BLaER1 treated with 17β-estradiol and CSF1 and Interleukin-3, amounts not matched to agents 10 nM and 100 nM (cell line): ENCODE data around the gene SPCS1.
"Not testable (repeated sequence)": the region's sequence is repeated elsewhere in the genome, so short reads cannot be mapped to it uniquely, and the experiment has no call there.

ENCODE experiments used
- H3K27ac ChIP-seq, 11 experiments: shearing (Covaris generic); formaldehyde crosslinking; 2 replicates each; pipeline ENCODE4 v1.8.1; 2022
- H3K27me3 ChIP-seq, 11 experiments: shearing (Covaris generic); formaldehyde crosslinking; 2 replicates each; pipeline ENCODE4 v1.8.1; 2022
- H3K36me3 ChIP-seq, 11 experiments: shearing (Covaris generic); formaldehyde crosslinking; 2 replicates each; pipeline ENCODE4 v1.8.1; 2022
- H3K4me1 ChIP-seq, 10 experiments: shearing (Covaris generic); formaldehyde crosslinking; 2 replicates each; pipeline ENCODE4 v1.8.1; 2022
- H3K4me2 ChIP-seq, 11 experiments: shearing (Covaris generic); formaldehyde crosslinking; 2 replicates each; pipeline ENCODE4 v1.8.1; 2022
- H3K4me3 ChIP-seq, 10 experiments: shearing (Covaris generic); formaldehyde crosslinking; 2 replicates each; pipeline ENCODE4 v1.8.1; 2022
- H3K9ac ChIP-seq, 11 experiments: shearing (Covaris generic); formaldehyde crosslinking; 2 replicates each; pipeline ENCODE4 v1.8.1; 2022
- H3K9me3 ChIP-seq, 11 experiments: shearing (Covaris generic); formaldehyde crosslinking; replicated peaks in 1 of 11; 2 replicates each; pipeline ENCODE4 v1.8.1; 2022
- H4K20me1 ChIP-seq, 11 experiments: shearing (Covaris generic); formaldehyde crosslinking; 2 replicates each; pipeline ENCODE4 v1.8.1; 2022
- Cebpa-rat ChIP-seq, 11 experiments: shearing (Covaris generic); IDR thresholded peaks; 2 replicates each; pipeline ENCODE4 v1.8.1; 2022

Gene SPCS1

GRCh38 chr3:52705688-52706686, at the start of gene SPCS1, which contains the start of gene GLT8D1:
Gene SPCS1, plus strand, starts transcription at chr3:52706106. Its CDS starts 141 bp downstream, at chr3:52706247.
Gene GLT8D1, minus strand, starts transcription at chr3:52705791. Its CDS starts 5,331 bp downstream, at chr3:52700460.
- TF ChIP-seq Cebpa-rat (IDR thresholded peaks at IDR 0.05): no peak
- H3K36me3 ChIP-seq: peaks cover 19 to 42% (median 29%) of the 10 kb centered on the region in 11 experiments
- H3K4me1 ChIP-seq: peaks cover 46 to 71% (median 56%) of the 10 kb centered on the region in 10 experiments
- H3K4me2 ChIP-seq: peak within 1 kb of the TSS; percentile 93 to 100 (median 97)
- H3K4me3 ChIP-seq: peak within 1 kb of the TSS; percentile 75 to 94 (median 83)
- peak within 1 kb of the TSS; percentile 87 to 94 (median 92) for H3K9ac ChIP-seq
- H4K20me1 ChIP-seq: peaks cover 0 to 7% (median 0%) of the 10 kb centered on the region in 11 experiments; a peak in 3 of 22 replicates
- H3K9me3 ChIP-seq: no peaks in the 10 kb centered on the region
- H3K27me3 ChIP-seq: no peaks in the 10 kb centered on the region
- peak within 1 kb of the TSS; percentile 72 to 92 (median 88) for H3K27ac ChIP-seq

GRCh38 chr3:52660046-52660445, 45.9 kb upstream of the SPCS1 start:
- Histone ChIP-seq H3K4me2 (no peak overlapping the region), H3K4me3 (no peak overlapping the region), H3K36me3 (peaks cover 97 to 100% (median 100%) of the 10 kb centered on the region in 11 experiments), H3K27me3 (no peaks in the 10 kb centered on the region), H4K20me1 (peaks cover 0 to 46% (median 11%) of the 10 kb centered on the region in 11 experiments; a peak in 13 of 22 replicates), H3K9ac (no peak overlapping the region), H3K27ac (no peak overlapping the region), H3K9me3 (no peaks in the 10 kb centered on the region), H3K4me1 (no peaks in the 10 kb centered on the region)
- no peak for TF ChIP-seq Cebpa-rat (IDR thresholded peaks at IDR 0.05)

- Histone ChIP-seq H3K4me2 (no peak overlapping the region), H3K27ac (no peak overlapping the region), H3K27me3 (no peaks in the 10 kb centered on the region), H4K20me1 (peaks cover 0 to 45% (median 11%) of the 10 kb centered on the region in 11 experiments; a peak in 14 of 22 replicates), H3K4me1 (no peaks in the 10 kb centered on the region), H3K9ac (no peak overlapping the region), H3K36me3 (peaks cover 97 to 100% (median 100%) of the 10 kb centered on the region in 11 experiments), H3K9me3 (no peaks in the 10 kb centered on the region), H3K4me3 (no peak overlapping the region)
- no peak for TF ChIP-seq Cebpa-rat (IDR thresholded peaks at IDR 0.05)
Measured at GRCh38 chr3:52663098-52663497, 42.8 kb upstream of the SPCS1 start.

GRCh38 chr3:52670621-52671521, 35.0 kb upstream of the SPCS1 start:
- no peaks in the 10 kb centered on the region for H3K27me3 ChIP-seq
- H3K4me3 ChIP-seq: no peak overlapping the region
- TF ChIP-seq Cebpa-rat (IDR thresholded peaks at IDR 0.05): no peak
- H3K9ac ChIP-seq: no peak overlapping the region; a peak in 2 of 22 replicates
- H3K9me3 ChIP-seq: no peaks in the 10 kb centered on the region
- H3K27ac ChIP-seq: peak overlapping the region in 6 of 11 experiments; percentile 8 to 49 (median 32); a peak in 6 of 22 replicates
- H3K4me2 ChIP-seq: peak overlapping the region in 6 of 11 experiments; percentile 1 to 48 (median 13); a peak in 7 of 22 replicates
- peaks cover 0 to 30% (median 21%) of the 10 kb centered on the region in 10 experiments; a peak in 12 of 20 replicates for H3K4me1 ChIP-seq
- peaks cover 24 to 74% (median 53%) of the 10 kb centered on the region in 11 experiments; a peak in 20 of 22 replicates for H4K20me1 ChIP-seq
- H3K36me3 ChIP-seq: peaks cover 95 to 100% (median 98%) of the 10 kb centered on the region in 11 experiments

GRCh38 chr3:52671676-52672075, 34.2 kb upstream of the SPCS1 start:
- Histone ChIP-seq H3K27me3 (no peaks in the 10 kb centered on the region), H3K4me2 (peak overlapping the region in 5 of 11 experiments; percentile 1 to 48 (median 18); a peak in 6 of 22 replicates), H4K20me1 (peaks cover 24 to 80% (median 54%) of the 10 kb centered on the region in 11 experiments; a peak in 20 of 22 replicates), H3K9ac (no peak overlapping the region; a peak in 1 of 22 replicates), H3K4me1 (peaks cover 0 to 30% (median 21%) of the 10 kb centered on the region in 10 experiments; a peak in 12 of 20 replicates), H3K27ac (peak overlapping the region in 3 of 11 experiments; percentile 8 to 49 (median 33); a peak in 4 of 22 replicates), H3K36me3 (peaks cover 94 to 100% (median 97%) of the 10 kb centered on the region in 11 experiments), H3K4me3 (no peak overlapping the region), H3K9me3 (no peaks in the 10 kb centered on the region)
- TF ChIP-seq Cebpa-rat (IDR thresholded peaks at IDR 0.05): no peak

GRCh38 chr3:52676201-52676600, 29.7 kb upstream of the SPCS1 start:
- H3K4me3 ChIP-seq, H3K27ac ChIP-seq, H3K27me3 ChIP-seq, H3K4me2 ChIP-seq, H3K9me3 ChIP-seq, H3K9ac ChIP-seq: not testable (repeated sequence)
- peaks cover 17 to 84% (median 46%) of the 10 kb centered on the region in 11 experiments; a peak in 18 of 22 replicates for H4K20me1 ChIP-seq
- H3K36me3 ChIP-seq: peaks cover 79 to 100% (median 97%) of the 10 kb centered on the region in 11 experiments
- H3K4me1 ChIP-seq: peaks cover 0 to 45% (median 15%) of the 10 kb centered on the region in 10 experiments; a peak in 11 of 20 replicates

GRCh38 chr3:52678265-52679198, 27.4 kb upstream of the SPCS1 start:
- H3K4me1 ChIP-seq: peaks cover 2 to 57% (median 27%) of the 10 kb centered on the region in 10 experiments; a peak in 19 of 20 replicates
- H3K36me3 ChIP-seq: peaks cover 56 to 99% (median 83%) of the 10 kb centered on the region in 11 experiments
- H3K4me2 ChIP-seq: peak overlapping the region in 2 of 11 experiments; percentile 87 to 93; a peak in 4 of 22 replicates
- H3K27me3 ChIP-seq: no peaks in the 10 kb centered on the region
- peaks cover 7 to 83% (median 49%) of the 10 kb centered on the region in 11 experiments; a peak in 18 of 22 replicates for H4K20me1 ChIP-seq
- TF ChIP-seq Cebpa-rat (IDR thresholded peaks at IDR 0.05): no peak
- H3K9ac ChIP-seq: no peak overlapping the region; a peak in 1 of 22 replicates
- H3K27ac ChIP-seq: peak overlapping the region in 2 of 11 experiments; percentile 27 to 34; a peak in 2 of 22 replicates
- H3K9me3 ChIP-seq: no peaks in the 10 kb centered on the region
- H3K4me3 ChIP-seq: no peak overlapping the region
